Measurements from ENCODE around the gene CLTC. TPM values are rescaled to one million over a fixed set of nuclear protein-coding genes. Genes with fewer than 3 reads are reported as not detected.

CLTC gene
- total and polyA plus RNA-seq, 2 experiments from 2014 or later, result 107 to 344 TPM

- no peak overlapping the region for H3K27ac ChIP-seq (ENCODE audit: low read depth)
- Mint-ChIP-seq H3K36me3 (ENCODE audit: low read depth) (peaks cover 3% of the 10 kb centered on the region; the same call in 1 of the 3 replicates), H3K4me3 (no peak overlapping the region), H3K27me3 (ENCODE audit: insufficient read depth, low read depth, poor library complexity) (no peaks in the 10 kb centered on the region), H3K27ac (no peak overlapping the region; the same call in 1 of the 2 replicates), H3K4me1 (peaks cover 9% of the 10 kb centered on the region; the same call in 2 of the 3 replicates), H3K9me3 (no peaks in the 10 kb centered on the region)
- no peaks in the 10 kb centered on the region; the same call in 1 of the 2 replicates for H4K20me1 ChIP-seq (replicated peaks; ENCODE audit: insufficient read depth)
- no peak overlapping the region for H3K4me2 ChIP-seq
- no peaks in the 10 kb centered on the region for H3K36me3 ChIP-seq (ENCODE audit: insufficient read depth)
- DNase-seq (ENCODE audit: low spot score), result no peak
- TF ChIP-seq ETS1 (IDR thresholded peaks at IDR 0.05) (no peak), EZH2 (IDR thresholded peaks at IDR 0.05; ENCODE audit: low read depth, unreplicated experiment) (no peak), POLR2AphosphoS5 (IDR thresholded peaks at IDR 0.05; ENCODE audit: low read depth) (no peak), ZNF462 (CRISPR knock-in tag; IDR thresholded peaks at IDR 0.05) (no peak)
- H3K4me1 ChIP-seq (ENCODE audit: insufficient read depth), result peaks cover 16% of the 10 kb centered on the region
- ATAC-seq, result no peak
- H3K9me2 ChIP-seq (ENCODE audit: insufficient read depth), result no peaks in the 10 kb centered on the region
- H3K79me2 ChIP-seq (replicated peaks; ENCODE audit: insufficient read depth), result peaks cover 51% of the 10 kb centered on the region
- no peaks in the 10 kb centered on the region for H3K27me3 ChIP-seq (ENCODE audit: insufficient read depth)
- H3F3A ChIP-seq (replicated peaks; ENCODE audit: low read depth), result no peaks in the 10 kb centered on the region
- no peak overlapping the region for H3K4me3 ChIP-seq
- no peak overlapping the region for H2AFZ ChIP-seq
Observed at GRCh38 chr17:59725691-59726090, 106.0 kb downstream of the CLTC start.
